Measurements from ENCODE around the gene PTPRD. TPM values are rescaled to one million over a fixed set of nuclear protein-coding genes. Genes with fewer than 3 reads are reported as not detected.

Gene PTPRD
- total and polyA plus RNA-seq, 2 of the 4 experiments (the other 2 are of a cell fraction), result 0.07 to 0.18 TPM

DNA sequence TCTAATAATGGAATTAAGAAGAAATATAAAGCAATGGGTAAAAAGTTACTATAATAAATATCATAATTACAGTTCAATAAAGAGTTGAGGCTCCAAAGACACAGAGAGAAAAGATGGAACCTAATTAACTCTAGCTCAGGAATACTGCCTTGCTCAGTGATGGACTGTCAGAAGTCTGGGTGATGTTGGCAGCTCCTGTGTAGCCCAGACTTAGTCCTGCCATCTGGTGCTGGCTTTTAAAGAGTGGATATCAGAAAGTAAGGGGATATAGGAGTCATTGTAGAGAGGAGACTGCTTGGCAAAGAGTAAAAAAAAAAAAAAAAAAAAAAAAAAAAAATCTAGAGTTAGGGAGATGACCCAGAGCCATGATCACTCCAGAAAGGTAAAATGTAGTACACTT, 2261.4 kb downstream of the PTPRD start:
- Histone ChIP-seq H2AK9ac (replicated peaks; ENCODE audit: low read depth, low read length, poor library complexity) (no peak overlapping the region), H3K9me1 (ENCODE audit: insufficient read depth, low read length) (no peaks in the 10 kb centered on the region), H3K4me3 (ENCODE audit: insufficient read depth, low read depth, low read length) (no peak overlapping the region), H3K14ac (replicated peaks; ENCODE audit: low read depth, low read length) (no peak overlapping the region), H4K20me1 (ENCODE audit: insufficient read depth, low read length) (no peaks in the 10 kb centered on the region), H3K9ac (ENCODE audit: low read depth, low read length) (no peak overlapping the region), H3K18ac (ENCODE audit: low read depth, low read length) (no peak overlapping the region), H2AK5ac (ENCODE audit: low read depth, low read length) (no peak overlapping the region), H2BK5ac (ENCODE audit: low read depth, low read length, poor library complexity, severe bottlenecking) (no peak overlapping the region), H3K4me2 (ENCODE audit: low read depth, low read length) (no peak overlapping the region), H3K27ac (ENCODE audit: insufficient read depth, low read length) (no peak overlapping the region), H2AFZ (replicated peaks; ENCODE audit: low read length, poor library complexity) (no peak overlapping the region), H3K56ac (ENCODE audit: extremely low read depth, insufficient read depth, low read length) (no peak overlapping the region), H3K4me1 (ENCODE audit: control insufficient read depth, insufficient read depth, low read length) (no peaks in the 10 kb centered on the region), H3K9me3 (ENCODE audit: control insufficient read depth, insufficient read depth, low read length) (no peaks in the 10 kb centered on the region), H4K8ac (ENCODE audit: low read depth in 2 of 2, low read length in 2 of 2) (no peak overlapping the region), H2BK20ac (ENCODE audit: low read depth, low read length) (no peak overlapping the region), H4K91ac (ENCODE audit: insufficient read depth, low read depth, low read length) (no peak overlapping the region), H3K23ac (ENCODE audit: low read depth, low read length) (no peak overlapping the region), H3K36me3 (ENCODE audit: control insufficient read depth, insufficient read depth, low read length) (no peaks in the 10 kb centered on the region), H4K5ac (ENCODE audit: low read depth, low read length) (no peak overlapping the region), H3K27me3 (ENCODE audit: control insufficient read depth, insufficient read depth, low read length) (no peaks in the 10 kb centered on the region), H2BK120ac (ENCODE audit: low read depth, low read length) (no peak overlapping the region), H3K79me1 (ENCODE audit: low read depth in 1 of 2, low read length in 2 of 2) (no peaks in the 10 kb centered on the region), H3K4ac (ENCODE audit: low read depth, low read length) (no peak overlapping the region), H2BK15ac (ENCODE audit: low read depth, low read length) (no peak overlapping the region)
- BruUV-seq (replicated peaks), result no TSS peak
- DNase-seq (no peak), ATAC-seq (ENCODE audit: low read depth) (no peak)
- intact Hi-C loops (cut with micrococcal nuclease) (no loop called here), in situ Hi-C loops (cut with MboI; ENCODE audit: low sequenced_read_pairs) (no loop called here), dilution Hi-C loops (cut with HindIII; ENCODE audit: low sequenced_read_pairs, unreplicated experiment) (no loop called here)
- TF ChIP-seq, protein P1, sequence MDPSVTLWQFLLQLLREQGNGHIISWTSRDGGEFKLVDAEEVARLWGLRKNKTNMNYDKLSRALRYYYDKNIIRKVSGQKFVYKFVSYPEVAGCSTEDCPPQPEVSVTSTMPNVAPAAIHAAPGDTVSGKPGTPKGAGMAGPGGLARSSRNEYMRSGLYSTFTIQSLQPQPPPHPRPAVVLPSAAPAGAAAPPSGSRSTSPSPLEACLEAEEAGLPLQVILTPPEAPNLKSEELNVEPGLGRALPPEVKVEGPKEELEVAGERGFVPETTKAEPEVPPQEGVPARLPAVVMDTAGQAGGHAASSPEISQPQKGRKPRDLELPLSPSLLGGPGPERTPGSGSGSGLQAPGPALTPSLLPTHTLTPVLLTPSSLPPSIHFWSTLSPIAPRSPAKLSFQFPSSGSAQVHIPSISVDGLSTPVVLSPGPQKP (IDR thresholded peaks at IDR 0.05; ENCODE audit: borderline replicate concordance, low read depth, low read length), result no peak
- ChIA-PET CTCF (no interaction called here), POLR2A (ENCODE audit: unreplicated experiment) (interaction anchor here (0.6 kb wide), 1 partner anchor 735 kb away, joined by 3 read pairs; no protein-coding TSS in a partner anchor)
